ENCODE measurements around the gene LGR6.
"Not testable (repeated sequence)": the region's sequence is repeated elsewhere in the genome, so short reads cannot be mapped to it uniquely, and the experiment has no call there.

The LGR6 gene

DNA sequence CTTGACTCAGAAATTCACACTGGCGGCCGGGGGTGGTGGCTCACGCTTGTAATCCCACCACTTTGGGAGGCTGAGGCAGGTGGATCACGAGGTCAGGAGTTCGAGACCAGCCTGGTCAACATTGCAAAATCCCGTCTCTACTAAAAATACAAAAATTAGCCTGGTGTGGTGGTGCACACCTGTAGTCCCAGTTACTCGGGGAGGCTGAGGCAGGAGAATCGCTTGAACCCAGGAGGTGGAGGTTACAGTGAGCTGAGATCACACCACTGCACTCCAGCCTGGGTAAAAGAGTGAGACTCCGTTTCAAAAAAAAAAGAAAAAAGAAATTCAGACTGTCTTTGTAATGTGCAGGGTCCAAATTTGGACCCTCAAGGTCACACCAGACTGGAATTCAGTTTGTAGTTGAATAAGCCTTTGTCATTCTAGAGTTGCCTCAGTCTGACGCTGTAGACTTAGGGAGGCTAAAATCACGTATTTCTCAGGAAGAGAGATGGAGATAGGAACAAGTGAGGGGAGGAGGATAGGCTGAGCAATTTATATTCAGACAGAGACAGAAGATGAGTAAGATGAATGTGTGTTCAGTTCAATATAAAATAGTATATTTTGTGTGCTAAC is 159.1 kb downstream of the LGR6 start:
- DNase-seq, result not testable (repeated sequence)

DNA sequence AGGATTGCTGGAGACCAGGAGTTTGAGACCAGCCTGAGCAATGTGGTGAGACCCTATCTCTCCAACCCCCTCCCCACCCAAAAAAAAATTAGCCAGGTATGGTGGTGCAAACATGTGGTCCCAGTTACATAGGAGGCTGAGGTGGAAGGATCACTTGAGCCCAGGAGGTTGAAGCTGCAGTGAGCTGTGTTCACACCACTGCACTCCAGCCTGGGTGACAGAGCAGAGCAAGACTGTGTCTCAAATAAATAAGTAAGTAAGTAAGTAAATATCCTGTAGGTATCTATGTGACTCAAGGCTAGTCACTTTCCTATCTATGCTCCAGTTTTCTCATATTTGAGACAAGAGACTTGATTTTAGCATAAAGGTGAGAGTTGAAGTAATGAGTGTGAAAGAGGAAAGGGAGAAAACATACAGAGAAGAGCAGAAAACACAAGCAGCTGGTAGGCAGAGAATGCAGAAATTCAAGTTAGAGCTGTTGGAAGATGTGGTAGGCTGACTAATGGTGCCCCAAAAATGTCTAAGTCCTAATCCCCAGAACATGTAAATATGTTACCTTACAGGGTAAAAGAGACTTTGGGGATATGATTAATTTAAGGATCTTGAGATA is 162.4 kb downstream of the LGR6 start:
- DNase-seq, result no peak

DNA sequence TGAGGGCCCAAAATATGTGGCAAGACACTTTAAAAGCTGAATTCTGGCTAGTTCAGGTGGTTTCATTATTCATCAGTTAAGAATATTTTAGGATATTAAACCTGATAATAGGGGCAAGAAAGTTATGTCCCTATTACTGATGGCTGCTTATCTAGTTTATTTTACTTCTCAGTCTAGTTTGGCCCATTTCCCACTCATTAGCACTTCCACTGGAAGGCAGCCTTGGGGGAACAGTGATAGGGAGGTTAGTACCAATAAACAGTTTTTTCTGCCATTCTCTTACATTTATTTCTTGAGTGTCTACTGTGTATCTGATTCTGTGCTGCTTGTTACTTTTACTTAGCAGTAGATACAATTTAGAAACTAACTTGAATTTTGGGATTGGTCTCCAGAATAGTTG is 163.9 kb downstream of the LGR6 start:
- DNase-seq, result no peak

DNA sequence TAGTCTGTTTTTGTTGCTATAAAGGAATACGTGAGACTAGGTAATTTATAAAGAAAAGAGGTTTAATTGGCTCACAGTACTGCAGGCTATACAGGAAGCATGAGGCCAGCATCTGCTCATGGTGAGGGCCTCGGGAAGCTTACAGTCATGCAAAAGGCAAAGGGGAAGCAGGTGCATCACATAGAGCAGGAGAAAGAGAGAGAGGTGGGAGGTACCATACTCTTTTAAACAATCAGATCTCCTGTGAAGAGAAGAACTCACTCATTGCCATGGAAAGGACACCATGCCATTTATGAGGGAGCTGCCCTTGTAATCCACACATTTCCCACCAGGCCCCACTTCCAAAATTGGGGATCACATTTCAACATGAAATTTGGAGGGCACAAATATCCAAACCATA is 167.6 kb downstream of the LGR6 start:
- no peak for DNase-seq

DNA sequence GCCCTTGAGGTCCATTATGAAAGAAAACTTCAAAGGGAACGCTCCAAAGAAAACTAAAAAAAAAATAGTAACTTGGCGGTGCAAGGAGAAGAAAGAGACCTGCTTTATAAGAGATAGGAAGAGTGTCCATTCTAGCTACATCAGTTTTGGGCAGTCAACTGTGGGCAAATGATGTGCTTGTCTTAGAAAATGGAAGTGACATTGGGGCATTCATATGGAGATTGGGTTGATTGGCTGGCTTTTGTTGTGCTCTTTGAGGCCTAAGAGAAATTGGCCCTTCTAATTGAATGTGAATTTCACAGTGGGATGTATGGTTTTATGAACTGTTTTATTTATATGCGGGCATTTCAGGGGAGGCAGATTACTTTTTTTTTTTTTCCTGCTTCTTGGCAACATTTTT is 168.1 kb downstream of the LGR6 start:
- DNase-seq, result no peak

DNA sequence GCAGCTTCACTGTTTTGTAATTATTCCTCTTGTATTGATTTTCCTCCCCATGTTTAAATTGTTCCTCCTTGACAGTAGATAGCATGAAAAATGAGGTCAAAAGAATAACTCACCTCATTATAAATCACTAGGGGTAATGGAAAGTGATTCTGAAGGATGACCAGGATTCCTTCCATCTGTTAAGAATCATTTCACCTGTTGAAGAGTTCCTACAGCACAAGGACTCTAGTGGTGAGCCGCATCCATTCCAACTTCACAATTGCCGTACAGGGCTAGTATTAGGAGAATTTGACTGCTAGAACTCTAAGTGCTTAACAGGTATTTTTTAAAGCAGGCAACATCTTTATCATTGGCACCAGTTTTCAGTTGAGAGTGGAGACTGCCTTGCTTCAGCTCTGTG is 168.6 kb downstream of the LGR6 start:
- DNase-seq, result no peak

DNA sequence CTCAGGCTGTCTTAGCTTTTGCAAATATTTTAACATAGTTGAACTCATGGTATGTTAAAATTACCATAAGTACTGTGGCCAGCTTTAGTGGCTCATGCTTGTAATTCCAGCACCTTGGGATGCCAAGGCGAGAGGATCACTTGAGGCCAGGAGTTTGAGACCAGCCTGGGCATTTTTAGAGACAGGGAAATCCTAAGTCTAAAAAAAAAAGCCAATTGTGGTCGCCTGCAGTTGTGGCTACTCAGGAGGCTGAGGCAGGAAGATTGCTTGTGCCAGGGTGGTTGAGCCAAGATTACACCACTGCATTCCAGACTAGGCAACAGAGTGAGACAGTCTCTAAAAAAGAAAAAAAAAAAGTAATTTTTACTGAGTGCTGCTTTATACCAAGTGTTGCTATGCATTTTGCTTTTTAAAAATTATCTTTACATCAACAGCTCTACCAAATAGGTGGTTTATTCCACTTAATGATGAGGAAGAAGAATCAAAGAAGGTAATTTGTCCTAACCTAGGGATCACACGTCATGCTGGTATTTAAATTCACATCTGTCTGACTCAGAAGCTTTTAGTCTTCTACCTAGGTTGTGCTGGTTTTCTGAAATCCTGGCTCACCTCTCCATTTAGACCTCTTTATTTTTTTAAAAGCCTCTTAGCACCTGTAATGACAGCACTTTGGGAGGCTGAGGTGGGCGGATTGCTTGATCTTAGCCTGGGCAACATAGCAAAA is 171.7 kb downstream of the LGR6 start:
- DNase-seq, result no peak

DNA sequence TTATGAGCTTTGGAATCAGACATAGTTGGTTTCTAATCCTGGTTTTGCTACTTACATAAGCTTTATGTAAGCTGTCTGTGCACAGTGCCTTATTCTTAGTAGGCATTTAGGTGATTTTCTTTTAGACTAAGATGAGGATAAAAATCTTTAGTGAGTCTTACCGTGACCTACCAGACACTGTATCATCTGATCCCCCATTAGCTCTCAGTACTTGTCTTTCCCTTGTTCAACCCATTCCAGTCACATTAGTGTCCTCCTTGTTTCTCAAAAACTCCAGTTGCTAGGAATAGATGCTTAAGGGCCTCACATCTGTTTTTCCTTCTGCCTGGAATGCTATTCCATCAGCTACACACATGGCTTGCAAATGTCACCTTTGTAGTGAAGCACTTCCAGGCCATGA is 173.7 kb downstream of the LGR6 start:
- DNase-seq, result no peak
